ENCODE measurements around the gene PRICKLE2.

PRICKLE2 gene

DNA sequence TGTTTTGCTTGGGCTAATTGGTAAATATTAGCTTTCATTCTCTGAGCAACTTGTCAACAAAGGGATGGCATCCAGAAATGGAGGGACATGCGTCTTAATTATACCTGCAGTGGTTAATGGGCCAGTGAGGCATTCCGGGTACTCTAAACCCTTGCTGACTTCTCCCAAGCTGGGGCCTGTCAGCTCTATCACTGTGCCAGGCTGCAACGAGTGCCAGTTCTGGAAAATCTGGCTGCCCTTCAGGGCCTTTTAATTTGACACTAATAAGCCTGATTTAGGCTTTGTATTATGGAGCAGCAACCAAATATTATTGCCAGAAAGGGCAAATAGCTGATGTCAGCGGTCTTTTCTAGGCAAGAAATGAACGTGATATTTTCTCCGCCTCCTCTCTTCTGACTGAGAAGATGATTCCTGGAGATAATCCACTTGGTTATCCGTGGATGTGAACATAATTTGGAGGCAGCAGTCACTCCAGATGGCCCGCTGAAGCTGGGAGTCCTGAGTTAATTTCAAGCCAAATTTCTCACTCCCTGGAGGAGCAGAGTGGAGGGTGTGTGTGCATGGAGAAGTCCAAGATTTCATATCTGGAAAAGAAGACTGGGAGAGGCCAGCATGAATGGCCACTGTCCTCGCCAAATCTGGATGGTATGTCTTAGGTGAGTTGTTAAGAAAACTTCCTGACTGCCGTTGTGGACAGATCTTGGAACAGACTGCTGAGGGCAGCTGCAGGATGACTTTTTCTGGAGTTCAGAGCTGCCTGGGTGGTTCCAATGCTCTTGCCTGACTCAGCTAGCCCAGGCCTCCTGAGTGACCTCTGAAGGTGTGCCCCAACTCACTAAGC is 157.5 kb downstream of the PRICKLE2 start:
- Mint-ChIP-seq H3K27ac (ENCODE audit: low read depth) (no peak overlapping the region), H3K27me3 (peaks cover 57% of the 10 kb centered on the region), H3K36me3 (ENCODE audit: insufficient read depth) (no peaks in the 10 kb centered on the region), H3K4me1 (no peaks in the 10 kb centered on the region), H3K4me3 (no peak overlapping the region), H3K9me3 (no peaks in the 10 kb centered on the region)
- DNase-seq (ENCODE audit: low spot score in 2 of 2) (no peak), ATAC-seq (replicated peaks; ENCODE audit: extremely low read depth, poor library complexity, severe bottlenecking) (no peak)

- Mint-ChIP-seq H3K27me3 (peaks cover 55% of the 10 kb centered on the region), H3K4me1 (no peaks in the 10 kb centered on the region), H3K9me3 (no peaks in the 10 kb centered on the region), H3K36me3 (ENCODE audit: insufficient read depth) (no peaks in the 10 kb centered on the region), H3K27ac (ENCODE audit: low read depth) (no peak overlapping the region), H3K4me3 (no peak overlapping the region)
- no peak for DNase-seq (ENCODE audit: low spot score in 2 of 2)
- no peak for ATAC-seq (replicated peaks; ENCODE audit: extremely low read depth, poor library complexity, severe bottlenecking)
Measured at GRCh38 chr3:64064804-64065203, 160.5 kb downstream of the PRICKLE2 start.

DNA sequence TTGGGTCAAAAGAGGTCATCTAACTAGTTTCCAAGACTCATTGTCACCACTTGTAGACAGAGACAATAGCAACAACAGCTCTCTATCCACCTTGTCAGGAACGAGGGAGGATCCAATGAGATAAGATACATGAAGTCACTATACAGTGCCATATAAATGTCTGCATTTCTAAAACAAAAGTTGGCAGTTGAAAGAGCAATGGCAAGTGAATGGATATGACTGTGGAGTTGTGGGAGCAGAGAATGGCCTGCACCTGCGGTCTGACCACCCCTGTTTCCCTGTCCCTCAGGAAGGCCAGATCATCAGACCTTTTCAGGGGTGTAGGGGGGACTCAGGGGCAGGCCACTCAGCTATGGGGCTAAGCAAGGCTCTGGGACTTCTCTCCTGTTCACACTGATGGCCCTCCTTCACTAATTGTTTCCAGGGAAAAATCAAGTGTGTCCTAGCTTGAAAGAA is 161.3 kb downstream of the PRICKLE2 start:
- Mint-ChIP-seq H3K27me3 (peaks cover 55% of the 10 kb centered on the region), H3K4me3 (no peak overlapping the region), H3K27ac (ENCODE audit: low read depth) (no peak overlapping the region), H3K36me3 (ENCODE audit: insufficient read depth) (no peaks in the 10 kb centered on the region), H3K9me3 (no peaks in the 10 kb centered on the region), H3K4me1 (no peaks in the 10 kb centered on the region)
- DNase-seq (ENCODE audit: low spot score in 2 of 2) = no peak
- no peak for ATAC-seq (replicated peaks; ENCODE audit: extremely low read depth, poor library complexity, severe bottlenecking)

DNA sequence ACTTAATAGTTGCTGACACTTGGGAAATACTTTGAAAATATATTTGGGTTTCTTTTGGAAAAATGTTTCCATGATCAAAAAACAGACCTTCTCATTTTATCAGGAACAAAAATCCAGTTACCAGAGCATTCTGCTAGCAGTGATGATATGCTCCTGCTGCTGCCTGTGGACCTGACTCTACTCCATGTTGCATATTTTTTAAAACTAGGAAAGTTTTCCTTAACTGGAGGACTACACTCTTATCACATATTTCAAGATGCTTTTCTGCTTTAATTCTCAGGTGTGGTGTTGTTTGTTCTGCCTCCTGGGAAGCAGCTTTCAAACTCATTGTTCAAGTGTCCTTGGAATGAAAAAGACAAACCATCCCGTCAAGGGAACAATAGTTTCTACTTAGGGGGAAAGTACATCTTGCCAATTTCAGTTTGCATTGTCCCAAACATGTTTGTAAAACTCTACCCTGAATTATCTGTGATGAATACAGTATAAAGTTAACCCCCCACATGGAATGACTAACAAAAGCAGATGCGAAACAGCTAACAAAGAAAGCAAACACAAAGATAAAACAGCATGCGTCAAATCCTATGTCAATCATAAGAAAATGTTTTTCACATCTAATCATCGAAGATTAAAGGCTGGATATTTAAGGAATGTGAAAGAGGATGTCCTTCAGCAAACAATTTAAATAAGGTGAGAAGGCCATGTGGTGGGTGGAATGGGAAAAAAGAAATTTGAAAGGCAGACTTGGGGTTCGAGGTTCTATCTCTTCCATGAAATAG is 161.9 kb downstream of the PRICKLE2 start:
- H3K36me3 Mint-ChIP-seq (ENCODE audit: insufficient read depth) = no peaks in the 10 kb centered on the region
- DNase-seq (ENCODE audit: low spot score in 2 of 2) = no peak
- no peak overlapping the region for H3K4me3 Mint-ChIP-seq
- ATAC-seq (replicated peaks; ENCODE audit: extremely low read depth, poor library complexity, severe bottlenecking) = no peak
- no peaks in the 10 kb centered on the region for H3K9me3 Mint-ChIP-seq
- H3K27ac Mint-ChIP-seq (ENCODE audit: low read depth) = no peak overlapping the region
- peaks cover 52% of the 10 kb centered on the region for H3K27me3 Mint-ChIP-seq
- H3K4me1 Mint-ChIP-seq = no peaks in the 10 kb centered on the region

DNA sequence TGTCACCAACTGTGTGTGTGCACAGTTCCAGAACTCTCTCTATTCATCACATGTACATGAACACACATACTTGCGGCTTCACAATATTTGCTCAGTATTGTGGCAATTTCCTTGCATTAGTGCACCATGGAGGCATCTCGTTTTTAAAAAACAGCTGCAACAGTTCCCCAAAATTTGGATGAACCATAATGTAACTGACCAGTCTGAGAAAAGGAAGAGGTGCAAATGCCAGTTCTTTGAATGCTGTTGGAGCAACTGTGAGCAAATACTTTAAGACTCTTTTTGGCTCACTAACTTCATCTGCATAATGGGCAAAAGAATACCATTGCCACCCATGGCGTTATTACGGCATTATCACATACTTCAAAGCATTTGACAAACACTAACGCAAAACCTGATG is 163.6 kb downstream of the PRICKLE2 start:
- no peak for ATAC-seq (replicated peaks; ENCODE audit: extremely low read depth, poor library complexity, severe bottlenecking)

GRCh38 chr3:64059484-64060175 is 165.6 kb downstream of the PRICKLE2 start:
- H3K27ac Mint-ChIP-seq (ENCODE audit: low read depth) = no peak overlapping the region
- no peaks in the 10 kb centered on the region for H3K4me1 Mint-ChIP-seq
- ATAC-seq (replicated peaks; ENCODE audit: extremely low read depth, poor library complexity, severe bottlenecking) = no peak
- H3K27me3 Mint-ChIP-seq = peaks cover 65% of the 10 kb centered on the region
- no peak for DNase-seq (ENCODE audit: low spot score in 2 of 2)
- peaks cover 3% of the 10 kb centered on the region for H3K36me3 Mint-ChIP-seq (ENCODE audit: insufficient read depth)
- no peaks in the 10 kb centered on the region for H3K9me3 Mint-ChIP-seq
- no peak overlapping the region for H3K4me3 Mint-ChIP-seq

More for the DNA sequence above, 163.6 kb downstream of the PRICKLE2 start:
- Mint-ChIP-seq H3K27me3 (peaks cover 57% of the 10 kb centered on the region), H3K36me3 (ENCODE audit: insufficient read depth) (no peaks in the 10 kb centered on the region), H3K4me3 (no peak overlapping the region), H3K27ac (ENCODE audit: low read depth) (no peak overlapping the region), H3K4me1 (no peaks in the 10 kb centered on the region), H3K9me3 (no peaks in the 10 kb centered on the region)
- no peak for DNase-seq (ENCODE audit: low spot score in 2 of 2)

DNA sequence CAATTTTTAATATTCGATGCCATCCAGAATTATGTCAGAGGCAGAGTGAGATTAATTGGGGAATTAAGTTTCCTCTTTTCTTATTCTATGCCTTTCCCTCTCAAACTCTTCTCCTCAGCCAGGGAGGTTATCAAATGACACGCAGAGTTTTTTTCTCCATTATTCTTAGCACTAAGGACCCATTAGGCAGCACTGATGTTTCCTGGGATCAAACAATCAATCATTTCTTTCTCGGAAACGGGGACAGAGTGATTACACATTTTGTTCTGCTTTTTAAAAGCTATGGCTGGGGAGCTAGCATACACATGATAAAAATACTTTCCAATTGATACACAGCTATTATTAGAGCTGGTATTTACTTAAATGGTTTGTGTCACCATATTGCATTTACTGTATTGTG is 166.7 kb downstream of the PRICKLE2 start:
- Mint-ChIP-seq H3K4me1 (no peaks in the 10 kb centered on the region), H3K4me3 (no peak overlapping the region), H3K9me3 (no peaks in the 10 kb centered on the region), H3K27ac (ENCODE audit: low read depth) (no peak overlapping the region), H3K27me3 (peaks cover 65% of the 10 kb centered on the region), H3K36me3 (ENCODE audit: insufficient read depth) (peaks cover 3% of the 10 kb centered on the region)
- DNase-seq (ENCODE audit: low spot score in 2 of 2) = no peak
- no peak for ATAC-seq (replicated peaks; ENCODE audit: extremely low read depth, poor library complexity, severe bottlenecking)

DNA sequence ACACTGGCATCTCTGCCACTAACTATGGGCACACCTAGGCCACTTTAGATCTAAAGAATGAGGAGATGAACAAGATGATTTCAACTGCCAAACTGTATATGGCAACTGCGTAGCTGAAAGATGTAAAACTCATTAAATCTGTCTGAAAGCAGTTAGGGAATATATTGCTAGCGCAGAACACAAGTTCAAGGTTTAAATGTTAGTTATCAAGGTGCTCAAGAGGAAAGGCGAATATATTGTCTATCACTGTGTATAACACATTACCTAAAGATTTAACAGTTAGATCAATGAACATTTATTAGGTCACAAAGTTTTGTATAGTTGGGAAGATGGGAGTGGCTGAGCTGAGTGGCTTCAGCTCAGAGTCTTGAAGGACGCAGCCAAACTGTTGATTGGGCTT is 168.0 kb downstream of the PRICKLE2 start:
- Mint-ChIP-seq H3K9me3 (no peaks in the 10 kb centered on the region), H3K4me3 (no peak overlapping the region), H3K27ac (ENCODE audit: low read depth) (no peak overlapping the region), H3K27me3 (peaks cover 61% of the 10 kb centered on the region), H3K36me3 (ENCODE audit: insufficient read depth) (peaks cover 3% of the 10 kb centered on the region), H3K4me1 (no peaks in the 10 kb centered on the region)
- no peak for DNase-seq (ENCODE audit: low spot score in 2 of 2)
- no peak for ATAC-seq (replicated peaks; ENCODE audit: extremely low read depth, poor library complexity, severe bottlenecking)

- Mint-ChIP-seq H3K27ac (ENCODE audit: low read depth) (no peak overlapping the region), H3K36me3 (ENCODE audit: insufficient read depth) (peaks cover 3% of the 10 kb centered on the region), H3K4me3 (no peak overlapping the region), H3K9me3 (no peaks in the 10 kb centered on the region), H3K27me3 (peaks cover 55% of the 10 kb centered on the region), H3K4me1 (no peaks in the 10 kb centered on the region)
- no peak for DNase-seq (ENCODE audit: low spot score in 2 of 2)
- no peak for ATAC-seq (replicated peaks; ENCODE audit: extremely low read depth, poor library complexity, severe bottlenecking)
Measured at GRCh38 chr3:64056606-64057180, 168.6 kb downstream of the PRICKLE2 start.

DNA sequence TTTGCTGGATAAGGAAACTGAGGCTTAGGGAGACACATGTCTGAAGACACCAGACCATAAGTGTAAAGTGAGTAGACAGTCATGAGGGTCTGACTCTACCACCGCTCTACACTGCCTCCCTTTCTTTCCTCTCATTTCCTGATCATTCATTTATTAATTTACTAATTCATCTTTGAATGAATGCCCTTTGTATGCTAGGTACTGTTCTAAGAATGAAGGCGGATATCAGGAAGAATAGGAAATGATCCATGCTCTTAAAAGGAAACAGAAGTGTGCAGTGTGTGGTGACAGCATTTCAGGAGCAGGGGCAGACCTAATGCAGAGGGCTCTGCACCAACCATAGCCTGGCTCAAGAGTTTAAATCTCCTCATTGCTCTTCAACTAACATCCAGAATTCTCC is 170.2 kb downstream of the PRICKLE2 start:
- Mint-ChIP-seq H3K36me3 (ENCODE audit: insufficient read depth) (peaks cover 3% of the 10 kb centered on the region), H3K27me3 (peaks cover 47% of the 10 kb centered on the region), H3K27ac (ENCODE audit: low read depth) (no peak overlapping the region), H3K4me3 (no peak overlapping the region), H3K4me1 (no peaks in the 10 kb centered on the region), H3K9me3 (no peaks in the 10 kb centered on the region)
- ATAC-seq (replicated peaks; ENCODE audit: extremely low read depth, poor library complexity, severe bottlenecking) (no peak), DNase-seq (ENCODE audit: low spot score in 2 of 2) (no peak)

- peaks cover 3% of the 10 kb centered on the region for H3K36me3 Mint-ChIP-seq (ENCODE audit: insufficient read depth)
- ATAC-seq (replicated peaks; ENCODE audit: extremely low read depth, poor library complexity, severe bottlenecking) = no peak
- no peaks in the 10 kb centered on the region for H3K9me3 Mint-ChIP-seq
- no peak for DNase-seq (ENCODE audit: low spot score in 2 of 2)
- no peaks in the 10 kb centered on the region for H3K4me1 Mint-ChIP-seq
- no peak overlapping the region for H3K27ac Mint-ChIP-seq (ENCODE audit: low read depth)
- peaks cover 50% of the 10 kb centered on the region for H3K27me3 Mint-ChIP-seq
- no peak overlapping the region for H3K4me3 Mint-ChIP-seq
Measured at GRCh38 chr3:64054488-64054887, 170.8 kb downstream of the PRICKLE2 start.

- no peaks in the 10 kb centered on the region for H3K4me1 Mint-ChIP-seq
- no peak overlapping the region for H3K4me3 Mint-ChIP-seq
- ATAC-seq (replicated peaks; ENCODE audit: extremely low read depth, poor library complexity, severe bottlenecking) (no peak), DNase-seq (ENCODE audit: low spot score in 2 of 2) (no peak)
- peaks cover 3% of the 10 kb centered on the region for H3K36me3 Mint-ChIP-seq (ENCODE audit: insufficient read depth)
- no peak overlapping the region for H3K27ac Mint-ChIP-seq (ENCODE audit: low read depth)
- H3K9me3 Mint-ChIP-seq = no peaks in the 10 kb centered on the region
- H3K27me3 Mint-ChIP-seq = peaks cover 49% of the 10 kb centered on the region
Measured at GRCh38 chr3:64053581-64053980, 171.7 kb downstream of the PRICKLE2 start.
